GM18868 (cell line): ENCODE measurements around the gene SLC66A2.
"Not testable (repeated sequence)": the region's sequence is repeated elsewhere in the genome, so short reads cannot be mapped to it uniquely, and the experiment has no call there.

Source experiments
- ATAC-seq: cut with Tn5 transposase; IDR thresholded peaks from one replicate; pipeline ENCODE4 v1.9.1; 2021; ENCODE audit warnings: mild to moderate bottlenecking, moderate library complexity; ENCODE audit not compliant: unreplicated experiment

The SLC66A2 gene

GRCh38 chr18:79971211-79971952 is 19.9 kb upstream of the SLC66A2 start:
- ATAC-seq = no peak

DNA sequence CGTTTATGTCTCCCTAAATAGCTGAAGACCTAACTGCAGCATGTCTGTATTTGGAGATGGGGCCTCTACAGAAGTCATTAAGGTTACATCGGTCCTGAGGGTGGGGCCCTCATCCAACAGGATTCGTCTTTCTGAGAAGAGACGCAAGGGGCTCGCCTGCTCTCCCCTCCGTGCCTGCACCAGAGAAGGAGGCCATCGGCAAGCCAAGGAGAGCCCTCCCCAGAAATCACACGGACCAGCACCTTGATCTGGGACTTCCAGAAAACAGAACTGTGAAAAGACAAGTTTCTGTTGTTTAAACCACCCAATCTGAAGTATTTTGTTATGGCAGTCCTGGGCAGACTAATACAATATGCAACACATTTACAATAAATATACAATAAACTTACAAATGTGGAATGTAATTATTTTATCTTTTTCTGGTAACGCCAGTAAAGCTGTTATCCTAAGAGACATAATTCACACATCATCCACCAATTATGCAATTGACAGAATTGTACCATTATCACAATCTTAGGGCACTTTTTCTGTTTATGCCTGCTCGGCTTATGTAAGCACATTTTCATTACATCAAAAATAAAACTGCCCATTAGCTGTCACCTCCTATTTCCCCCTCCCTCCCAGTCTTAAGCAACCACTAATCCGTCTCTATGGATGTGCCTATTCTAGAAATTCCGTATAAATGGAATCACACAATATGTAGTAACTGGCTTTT is 19.1 kb upstream of the SLC66A2 start:
- no peak for ATAC-seq

DNA sequence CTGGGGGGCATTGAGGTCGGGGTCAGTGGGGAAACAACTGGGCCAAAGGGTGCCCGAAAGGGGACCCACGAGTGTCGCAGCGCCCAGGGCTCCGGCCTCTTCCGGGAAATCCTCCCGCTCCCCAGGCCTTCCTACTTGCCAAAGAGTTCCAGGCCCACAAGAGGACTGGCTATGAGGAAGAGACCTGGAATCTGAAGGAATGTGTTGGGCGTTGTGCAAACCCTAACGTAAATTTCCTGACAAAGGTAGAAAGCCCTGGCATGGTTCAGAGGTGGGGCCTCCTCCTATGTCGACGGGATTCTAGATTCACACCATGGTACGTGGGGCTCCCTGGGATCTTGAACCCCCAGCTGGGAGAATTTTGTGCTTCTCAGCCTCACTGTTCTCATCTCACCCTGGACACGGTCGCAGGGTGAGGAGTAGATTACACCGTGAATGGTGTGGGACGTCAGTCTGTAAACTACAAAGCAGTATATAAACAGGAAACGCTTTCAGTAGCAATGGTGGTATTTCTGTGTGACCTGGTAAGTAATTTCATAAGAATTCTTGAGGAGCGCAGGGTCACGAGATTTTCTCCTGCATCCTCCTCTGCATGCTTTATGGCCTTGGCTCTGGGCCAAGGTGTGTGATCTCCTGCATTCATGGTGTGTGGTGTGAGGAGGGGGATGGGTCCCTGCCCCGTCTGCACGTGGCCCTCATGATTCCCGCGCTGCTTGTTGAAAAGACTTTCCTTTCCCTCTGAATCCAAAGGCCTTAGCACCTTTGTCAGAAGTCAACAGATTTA is 13.9 kb upstream of the SLC66A2 start:
- ATAC-seq = no peak

DNA sequence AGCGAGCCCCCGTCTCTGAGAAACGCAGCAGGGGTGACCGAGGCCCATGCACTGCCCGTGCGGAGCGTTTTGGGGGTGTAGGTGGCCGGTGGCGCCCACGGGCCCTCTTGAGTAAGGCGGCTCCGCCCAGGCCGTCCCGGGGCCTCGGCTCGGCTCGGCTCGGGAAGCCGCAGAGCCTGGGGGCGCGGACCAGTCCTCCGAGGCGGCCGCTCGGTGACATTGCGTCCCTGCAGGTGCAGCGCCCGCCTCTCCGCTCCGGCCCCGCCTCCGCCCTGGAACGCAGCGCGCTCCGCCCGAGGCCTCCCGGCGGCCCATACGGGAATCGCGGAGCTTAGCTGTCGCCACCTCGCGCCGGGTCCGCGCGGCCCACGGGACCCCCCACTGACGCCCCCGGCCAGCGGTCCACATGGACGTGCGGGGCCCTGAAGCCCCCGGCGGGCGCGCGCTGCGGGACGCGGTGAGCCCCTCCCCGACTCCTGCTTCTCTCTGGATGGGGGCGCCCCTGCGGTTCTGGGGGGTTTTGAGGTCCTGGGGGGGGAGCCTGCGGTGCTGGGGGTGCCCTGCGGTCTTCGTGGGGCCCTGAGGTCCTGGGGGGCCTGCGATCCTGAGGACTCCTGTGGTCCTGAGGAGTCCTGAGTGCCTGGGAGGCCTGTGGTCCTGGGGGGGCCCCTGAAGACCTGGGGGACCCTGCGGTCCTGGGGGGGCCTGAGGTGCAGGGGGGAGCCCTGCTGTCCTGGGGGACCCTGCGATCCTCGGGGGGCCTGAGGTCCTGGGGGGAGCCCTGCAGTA is 13.1 kb upstream of the SLC66A2 start, which contains the start of gene HSBP1L1:
HSBP1L1 (plus strand) TSS at position 314 of the 789 bp plus-strand sequence; CDS start at position 407, 93 bp downstream.
- peak; percentile 57 for ATAC-seq

GRCh38 chr18:79963658-79964329 is 12.3 kb upstream of the SLC66A2 start:
- ATAC-seq = no peak

DNA sequence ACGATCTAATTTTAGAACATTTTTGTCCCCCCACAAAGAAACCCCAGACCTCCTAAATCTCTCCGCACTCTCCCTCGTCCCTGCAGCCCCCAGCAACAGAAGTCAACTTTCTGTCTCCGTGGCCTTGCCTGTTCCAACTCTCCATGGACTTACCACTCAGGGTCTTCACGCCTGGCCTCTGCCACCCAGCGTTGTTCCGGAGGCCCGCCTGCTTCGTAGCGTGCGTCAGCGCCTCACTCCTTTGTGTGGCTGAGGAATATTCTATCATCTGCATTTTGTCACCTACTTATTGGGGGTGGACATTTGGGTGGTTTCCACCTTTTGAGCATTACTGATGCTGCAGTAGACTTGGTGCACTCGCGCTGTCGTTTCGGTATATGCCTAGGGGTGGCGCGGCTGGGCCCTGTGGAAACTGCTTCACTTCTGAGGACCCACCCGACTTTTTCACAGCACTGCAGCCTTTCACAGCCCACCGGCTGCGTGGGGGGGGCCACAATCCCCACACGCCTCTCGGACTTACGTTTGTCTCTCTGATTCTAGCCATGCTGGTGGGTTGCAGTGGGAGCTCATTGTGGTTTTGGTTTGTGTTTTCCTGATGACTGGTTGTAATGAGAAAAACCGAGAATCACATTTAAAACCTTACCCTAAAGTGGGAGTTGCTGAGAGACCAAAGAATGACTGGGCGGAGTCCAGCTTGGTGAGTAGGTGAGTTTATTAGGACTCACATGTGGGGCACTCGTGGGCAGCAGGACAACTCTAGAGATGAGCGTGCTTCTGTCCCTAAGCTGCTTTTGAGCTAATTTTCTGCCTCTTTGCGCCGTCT is 11.6 kb upstream of the SLC66A2 start:
- ATAC-seq = peak; percentile 73

DNA sequence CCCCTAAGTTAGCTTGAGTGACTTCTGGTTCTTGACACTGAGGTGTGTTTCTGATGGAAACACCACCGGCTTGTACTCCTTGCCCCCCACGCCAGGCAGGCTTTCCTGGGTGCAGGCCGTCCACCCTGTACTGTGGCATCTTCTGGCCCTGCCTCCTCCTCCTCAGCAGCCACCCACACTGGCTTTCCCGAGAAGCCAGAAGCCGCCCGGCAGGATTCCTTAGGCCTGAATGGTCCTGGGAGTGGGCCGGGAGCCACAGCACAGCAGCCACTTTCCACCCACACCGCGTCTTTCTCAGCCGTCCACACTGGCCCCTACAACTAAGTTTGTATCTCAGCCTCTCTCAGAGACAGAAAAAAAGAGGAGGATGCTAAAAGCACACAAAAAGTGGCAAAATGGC is 10.9 kb upstream of the SLC66A2 start:
- no peak for ATAC-seq

DNA sequence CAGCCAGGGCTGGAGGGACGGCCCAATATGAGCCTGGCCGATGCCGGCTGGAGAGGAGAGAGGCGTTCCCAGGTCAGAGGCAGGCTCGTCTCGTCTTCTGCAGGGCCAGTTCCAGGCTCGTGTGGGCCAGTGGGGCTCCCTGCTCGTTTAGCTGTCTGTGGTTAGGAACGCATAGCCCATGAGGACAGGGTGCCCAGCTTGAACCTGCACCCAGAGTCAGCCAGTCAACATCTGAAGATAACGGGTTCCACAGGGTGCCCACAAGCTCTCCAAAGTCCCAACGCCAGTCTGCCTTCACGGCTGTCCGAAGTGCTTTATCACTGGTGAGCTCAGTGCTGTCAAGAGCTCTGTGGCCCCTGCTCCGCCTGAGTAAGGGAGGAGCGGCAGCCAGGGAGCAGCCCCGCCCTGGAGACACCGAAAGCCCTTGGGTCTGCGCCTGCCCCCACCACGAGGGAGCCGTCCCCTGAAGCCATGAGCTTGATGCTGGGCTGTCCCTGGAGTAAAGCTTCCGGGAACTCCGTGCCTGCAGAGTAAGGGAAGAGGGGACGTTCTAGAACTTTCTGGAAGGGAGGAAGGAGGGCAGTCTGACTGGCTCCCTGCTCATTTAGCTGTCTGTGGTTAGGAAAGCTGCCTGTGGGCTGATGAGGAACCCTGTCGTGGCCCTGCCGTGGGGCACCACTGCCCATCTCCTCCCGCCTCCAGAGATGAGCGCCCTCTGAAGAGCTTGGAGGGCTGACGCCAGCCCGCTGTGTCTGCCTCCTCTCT is 10.3 kb upstream of the SLC66A2 start:
- ATAC-seq = no peak

GRCh38 chr18:79960921-79961526 is 9.6 kb upstream of the SLC66A2 start:
- ATAC-seq = no peak

DNA sequence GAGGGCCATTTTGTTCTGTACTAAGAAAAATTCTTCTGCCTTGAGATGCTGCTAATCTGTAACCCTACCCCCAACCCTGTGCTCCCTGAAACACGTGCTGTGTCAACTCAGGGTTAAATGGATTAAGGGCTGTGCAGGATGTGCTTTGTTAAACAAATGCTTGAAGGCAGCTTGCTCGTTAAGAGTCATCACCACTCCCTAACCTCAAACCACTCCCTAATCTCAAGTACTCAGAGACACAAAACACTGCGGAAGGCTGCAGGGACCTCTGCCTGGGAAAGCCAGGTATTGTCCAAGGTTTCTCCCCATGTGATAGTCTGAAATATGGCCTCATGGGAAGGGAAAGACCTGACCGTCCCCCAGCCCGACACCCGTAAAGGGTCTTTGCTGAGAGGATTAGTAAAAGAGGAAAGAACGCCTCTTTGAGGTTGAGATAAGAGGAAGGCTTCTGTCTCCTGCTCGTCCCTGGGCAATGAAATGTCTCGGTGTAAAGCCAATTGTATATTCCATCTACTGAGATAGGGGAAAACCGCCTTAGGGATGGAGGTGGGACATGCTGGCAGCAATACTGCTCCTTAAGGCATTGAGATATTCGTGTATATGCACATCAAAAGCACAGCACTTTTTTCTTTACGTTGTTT is 8.8 kb upstream of the SLC66A2 start:
- ATAC-seq = not testable (repeated sequence)

DNA sequence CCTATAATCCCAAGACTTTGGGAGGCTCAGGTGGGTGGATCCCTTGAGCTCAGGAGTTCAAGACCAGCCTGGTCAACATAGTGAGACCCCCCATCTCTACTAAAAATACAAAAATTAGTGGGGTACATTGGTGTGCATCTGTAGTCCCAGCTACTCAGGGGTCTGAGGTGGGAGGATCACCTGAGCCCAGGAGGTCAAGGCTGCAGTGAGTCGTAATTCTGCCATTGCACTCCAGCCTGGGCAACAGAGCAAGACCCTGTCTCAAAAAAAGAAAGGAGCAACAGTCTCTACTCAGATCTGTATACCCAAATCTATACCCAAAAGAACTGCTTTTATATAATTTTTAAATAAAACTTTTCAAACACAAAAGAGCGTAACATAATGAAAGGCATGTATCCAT is 7.5 kb upstream of the SLC66A2 start:
- ATAC-seq = no peak

DNA sequence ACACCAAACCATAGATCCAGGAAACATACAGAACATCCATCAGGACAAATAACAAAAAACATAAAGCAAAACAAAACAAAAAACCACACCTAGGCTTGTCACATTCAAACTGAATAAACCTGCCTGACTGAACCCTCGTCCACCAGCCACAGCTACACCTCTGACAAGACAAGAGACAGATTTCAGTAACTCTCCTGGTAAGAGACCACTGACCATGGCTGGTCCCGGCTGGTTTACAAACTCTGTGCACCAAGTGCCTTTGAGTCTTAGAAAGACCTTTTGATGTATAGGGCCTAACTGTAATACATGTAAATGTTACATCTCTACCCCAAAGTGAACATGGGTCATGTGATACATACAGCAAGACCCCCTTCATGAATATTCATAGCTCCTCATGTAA is 4.8 kb upstream of the SLC66A2 start:
- no peak for ATAC-seq

DNA sequence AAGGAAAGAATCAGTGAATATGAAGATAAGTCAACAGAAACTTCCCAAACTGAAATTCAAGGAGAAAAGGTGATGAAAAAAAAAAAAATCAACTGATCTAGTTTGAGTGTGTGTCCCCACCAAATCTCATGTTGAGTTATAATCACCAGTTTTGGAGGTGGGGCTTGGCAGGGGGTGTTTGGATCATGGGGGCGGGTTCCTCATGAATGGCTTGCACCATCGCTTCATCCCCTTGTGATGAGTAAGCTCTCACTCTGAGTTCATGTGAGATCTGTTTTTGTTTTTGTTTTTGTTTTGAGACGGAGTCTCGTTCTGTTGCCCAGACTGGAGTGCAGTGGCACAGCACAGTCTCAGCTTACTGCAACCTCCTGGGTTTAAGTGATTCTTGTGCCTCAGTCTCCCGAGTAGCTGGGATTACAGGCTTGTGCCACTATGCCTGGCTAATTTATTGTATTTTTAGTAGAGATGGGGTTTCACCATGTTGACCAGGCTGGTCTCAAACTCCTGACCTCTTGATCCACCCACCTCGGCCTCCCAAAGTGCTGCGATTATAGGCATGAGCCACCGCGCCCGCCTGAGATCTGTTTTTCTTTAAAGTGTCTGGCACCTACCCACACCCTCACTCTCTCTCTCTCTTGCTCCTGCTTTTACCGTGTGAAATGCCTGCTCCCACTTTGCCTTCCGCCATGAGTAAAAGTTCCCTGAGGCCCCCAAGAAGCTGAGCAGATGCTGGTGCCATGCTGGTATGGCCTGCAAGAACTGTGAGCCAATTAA is 4.0 kb upstream of the SLC66A2 start:
- ATAC-seq = no peak

DNA sequence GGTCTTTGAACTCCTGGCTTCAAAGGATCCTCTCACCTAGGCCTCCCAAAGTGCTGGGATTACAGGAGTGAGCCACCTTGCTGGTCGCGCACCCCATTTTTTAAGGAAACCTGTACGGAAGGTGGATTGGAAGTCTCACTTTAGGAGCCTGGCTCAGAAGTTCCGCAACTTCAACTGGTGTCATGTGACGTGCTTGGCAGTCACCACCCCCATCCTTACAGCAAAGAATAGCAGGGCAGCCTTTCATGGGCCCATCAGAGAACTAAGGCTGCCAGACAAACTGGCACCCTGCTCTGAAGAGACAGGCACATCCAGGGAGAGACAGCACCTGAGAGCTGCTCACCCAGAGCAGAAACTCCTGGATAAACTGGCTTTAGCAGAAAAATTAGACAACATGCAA is 3.3 kb upstream of the SLC66A2 start:
- ATAC-seq = no peak

- ATAC-seq = no peak
These were observed 2.7 kb upstream of the SLC66A2 start for GRCh38 chr18:79953971-79954651.

DNA sequence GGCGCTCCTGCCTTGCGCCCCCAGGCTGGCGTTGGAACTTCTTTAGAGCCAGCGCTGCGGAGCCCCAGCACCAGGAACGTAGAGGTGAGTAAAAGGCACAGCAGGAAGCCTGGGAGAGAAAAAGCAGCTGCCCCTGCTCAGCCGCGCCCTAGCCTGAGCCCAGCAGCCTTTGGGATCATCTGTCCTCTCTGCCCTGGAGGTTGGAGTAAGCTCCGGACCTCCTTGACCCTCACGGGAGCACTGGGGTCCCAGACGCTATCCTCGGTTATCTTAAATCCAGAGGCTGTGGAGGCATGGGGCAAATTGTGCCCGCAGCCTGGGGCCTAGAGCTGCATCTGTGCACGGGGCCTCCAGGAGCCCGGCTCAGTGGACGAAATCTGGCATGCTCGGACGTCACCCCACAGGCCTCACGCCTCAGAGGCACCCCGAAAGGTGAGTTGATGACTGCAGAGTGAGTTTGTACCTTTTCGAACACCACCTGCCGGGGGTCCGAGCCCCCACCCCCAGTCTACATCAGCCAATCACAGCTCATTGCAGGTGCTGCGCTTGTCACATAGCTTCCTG is 1.6 kb upstream of the SLC66A2 start:
- ATAC-seq = no peak
